GOT3 (cell line): ENCODE data around the gene S100Z.
"Not testable (repeated sequence)": the region's sequence is repeated elsewhere in the genome, so short reads cannot be mapped to it uniquely, and the experiment has no call there.

Source experiments
- DNase-seq: peaks from one replicate; lab custom pipeline; 2025; ENCODE audit warnings: mixed read lengths; lab: John Stamatoyannopoulos, UW

Gene S100Z

DNA sequence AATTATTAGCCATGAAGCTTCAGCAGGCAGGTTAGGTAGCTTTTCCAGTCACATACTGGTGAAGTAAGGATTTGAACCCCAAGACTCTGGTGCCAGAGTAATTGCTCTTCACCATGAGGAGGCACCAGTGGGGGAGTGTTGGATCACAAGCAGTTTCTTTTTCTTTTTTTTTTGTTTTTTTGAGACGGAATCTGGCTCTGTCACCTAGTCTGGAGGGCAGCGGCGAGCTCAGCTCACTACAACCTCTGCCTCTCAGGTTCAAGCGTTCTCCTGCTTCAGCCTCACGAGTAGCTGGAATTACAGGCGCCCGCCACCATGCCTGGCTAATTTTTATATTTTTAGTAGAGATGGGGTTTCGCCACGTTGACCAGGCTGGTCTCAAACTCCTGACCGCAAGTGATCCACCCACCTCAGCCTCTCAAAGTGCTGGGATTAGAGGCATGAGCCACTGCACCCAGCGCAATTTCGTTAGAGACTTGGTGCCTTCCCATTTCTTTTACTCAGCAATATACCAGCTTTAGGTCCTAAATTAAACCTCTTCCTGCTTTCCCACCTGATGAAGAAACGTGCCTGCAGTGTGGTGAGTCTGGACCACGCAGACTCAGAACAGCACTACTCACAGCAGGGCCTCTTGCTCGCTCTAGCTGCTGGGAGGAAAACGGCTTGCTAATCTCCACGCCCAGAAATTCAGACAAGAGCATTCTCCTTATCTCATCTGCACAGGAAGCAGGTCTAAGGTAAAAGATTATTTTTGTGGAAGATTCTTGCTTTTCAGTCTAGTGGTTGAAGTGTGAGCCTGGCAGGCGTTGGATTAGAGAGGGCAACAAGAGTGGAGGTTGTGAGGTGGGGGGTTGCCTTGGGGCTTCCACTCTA lies at the start of gene S100Z:
Gene S100Z, plus strand, starts transcription at position 596 of the 873 bp plus-strand sequence. CDS start 25,346 bp downstream, outside the sequence.
- DNase-seq = no peak

DNA sequence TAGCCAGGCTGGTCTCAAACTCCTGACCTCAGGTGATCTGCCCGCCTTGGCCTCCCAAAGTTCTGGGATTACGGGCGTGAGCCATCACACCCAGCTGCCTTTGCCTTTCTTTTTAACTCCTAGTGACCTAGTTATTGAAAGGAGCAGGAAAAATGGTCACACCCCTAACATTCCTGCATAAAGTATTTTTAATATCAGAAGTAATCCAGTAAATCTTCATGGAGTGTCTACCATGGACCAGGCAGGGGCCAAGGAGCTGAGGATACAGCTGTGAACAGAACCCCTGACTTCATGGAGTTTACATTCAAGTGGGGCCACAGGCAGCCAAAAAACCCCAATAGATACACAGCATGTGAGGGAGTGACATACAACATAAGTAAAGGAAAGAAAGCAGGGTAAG lies 49.2 kb upstream of the S100Z start:
- DNase-seq = no peak

DNA sequence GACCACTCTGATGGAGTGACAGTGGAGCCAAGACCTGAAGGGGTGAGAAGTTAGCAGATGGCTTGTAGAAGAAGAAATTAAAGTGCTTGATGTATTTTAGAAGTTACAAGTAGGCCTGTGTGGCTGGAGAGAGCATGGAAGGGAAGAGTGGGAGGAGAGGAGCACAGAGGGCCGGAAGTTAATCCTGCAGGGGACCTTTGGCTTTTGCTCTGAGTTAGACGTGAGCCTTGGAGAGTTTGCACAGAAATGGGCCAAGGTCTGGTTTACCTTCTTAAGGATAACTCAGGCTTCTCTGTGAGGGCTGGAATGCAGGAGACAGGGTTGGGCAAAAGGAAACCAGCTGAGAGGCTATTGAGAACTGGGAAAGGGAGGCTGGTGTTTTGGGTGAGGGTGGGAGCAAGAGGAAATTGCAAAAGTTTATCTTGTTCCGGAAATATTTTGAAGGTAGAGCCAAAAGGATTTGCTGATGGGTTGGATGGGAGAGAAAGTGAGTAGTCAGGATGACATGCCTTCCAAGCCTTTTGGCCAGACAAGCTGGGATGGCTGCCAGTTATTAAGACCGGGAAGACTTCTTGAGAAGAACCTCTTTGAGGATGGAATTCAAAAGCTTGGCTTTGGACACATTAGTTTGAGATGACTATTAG lies 48.5 kb upstream of the S100Z start:
- no peak for DNase-seq

DNA sequence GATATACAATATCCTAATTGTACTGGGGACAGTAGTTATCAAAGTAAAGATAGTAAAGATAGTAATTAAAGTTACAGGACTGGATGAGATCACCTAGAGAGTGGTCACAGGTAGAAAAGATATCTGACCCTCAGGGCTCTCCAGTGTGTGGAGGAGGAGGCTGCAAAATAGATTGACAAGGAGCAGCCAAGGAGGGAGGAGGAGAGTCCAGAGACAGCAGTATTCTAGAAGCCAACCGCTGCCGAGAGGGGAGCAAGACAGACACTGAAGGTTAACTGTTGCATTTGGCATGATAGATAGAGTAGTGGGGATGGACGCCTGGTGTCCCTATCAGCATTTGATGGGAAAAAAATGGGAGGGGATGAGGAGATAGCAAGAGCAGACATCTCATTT lies 48.0 kb upstream of the S100Z start:
- DNase-seq = no peak

DNA sequence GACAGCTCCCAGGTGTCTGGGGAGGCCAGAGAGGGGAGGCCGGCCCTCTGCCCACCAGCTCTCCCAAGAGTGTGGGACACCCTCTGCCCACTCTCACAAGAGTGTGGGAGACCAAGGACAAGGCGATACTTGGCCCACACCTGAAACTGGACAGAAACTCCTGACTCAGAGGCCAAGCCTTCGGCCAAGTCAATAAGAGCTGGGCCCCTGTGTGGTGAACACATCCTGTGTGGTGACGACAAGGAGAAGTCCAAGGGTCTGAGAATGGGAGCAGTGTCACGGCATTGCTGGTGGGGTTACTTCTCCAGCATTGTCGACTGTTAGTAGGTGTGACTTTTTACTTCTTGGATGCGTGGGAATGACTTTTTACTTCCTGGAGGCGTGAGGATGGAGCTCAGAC lies 45.5 kb upstream of the S100Z start:
- DNase-seq = no peak

DNA sequence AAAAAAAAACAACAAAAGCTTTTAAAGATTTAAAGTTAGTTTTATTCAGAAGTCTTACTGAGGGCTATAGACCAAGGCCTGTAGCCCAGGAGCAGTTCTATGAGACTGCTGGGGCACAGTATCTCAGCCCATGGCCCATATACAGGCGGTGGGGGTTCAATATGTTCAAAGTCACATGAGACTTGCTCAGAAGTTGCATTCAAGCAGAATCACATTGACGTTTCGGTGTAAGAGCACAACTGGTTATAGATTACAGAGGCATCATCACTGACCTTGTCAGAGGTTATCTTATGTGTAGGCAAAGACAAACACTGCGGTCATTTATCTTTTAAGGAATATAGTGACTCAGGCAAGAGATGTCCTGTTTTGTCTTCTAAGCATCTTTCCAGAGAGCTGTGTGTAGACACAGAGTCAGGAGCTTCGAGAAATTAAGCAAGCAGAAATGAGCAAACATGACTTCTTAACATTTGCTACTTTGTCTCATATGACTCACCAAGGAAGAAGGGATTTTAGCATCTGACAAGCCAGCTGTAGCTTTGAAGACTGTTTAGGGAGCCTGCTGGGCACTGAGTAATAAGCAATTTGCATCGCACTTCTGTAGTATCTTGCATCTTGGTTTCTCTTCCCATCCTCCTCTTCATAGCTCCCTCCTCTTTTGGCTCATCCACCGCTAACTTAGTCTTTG lies 43.9 kb upstream of the S100Z start:
- DNase-seq = no peak

DNA sequence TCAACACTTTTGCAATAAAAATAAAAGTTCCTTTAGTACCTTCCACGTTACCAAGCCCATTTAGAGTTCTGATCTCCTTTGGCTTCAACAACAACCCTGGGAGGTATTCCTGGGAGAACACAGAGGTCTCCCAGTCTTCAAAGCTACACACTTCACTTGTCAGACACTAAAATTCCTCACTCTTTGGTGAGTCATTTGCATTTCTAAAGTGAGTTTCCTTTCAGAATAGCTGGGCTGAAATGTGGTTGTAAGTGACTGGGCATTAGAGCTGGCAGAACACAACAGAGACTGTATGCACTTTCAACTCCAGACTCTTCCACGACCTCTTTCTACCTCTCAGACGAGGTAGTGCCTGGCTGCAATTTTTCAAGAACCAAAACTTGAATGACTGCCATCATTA lies 42.5 kb upstream of the S100Z start:
- no peak for DNase-seq

DNA sequence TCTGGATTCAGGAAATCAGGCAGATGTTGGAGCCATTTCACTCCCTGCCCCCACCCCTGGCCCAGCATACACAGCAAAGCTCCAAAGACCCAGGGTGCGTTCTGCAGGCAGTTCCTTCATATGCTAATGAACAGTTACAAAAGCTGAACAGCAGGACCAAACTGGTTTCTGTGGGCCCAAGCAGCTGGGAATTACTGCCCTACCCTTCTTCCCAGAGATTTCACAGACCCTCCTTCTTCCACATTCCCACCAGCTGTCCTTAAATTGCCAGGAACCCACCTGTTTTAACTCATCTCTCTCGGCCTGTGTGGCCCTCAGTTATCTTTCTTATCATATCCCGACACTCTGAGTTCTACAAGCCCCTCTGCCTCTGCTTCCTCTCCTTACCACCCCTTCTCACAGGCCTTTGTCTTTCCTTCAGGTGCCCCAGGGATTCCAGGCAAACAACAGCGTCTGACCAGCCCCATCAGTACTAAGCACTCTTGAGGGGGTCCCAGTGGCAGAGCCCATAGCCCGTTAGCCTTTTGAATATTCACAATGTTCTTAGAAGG lies 41.6 kb upstream of the S100Z start:
- no peak for DNase-seq

DNA sequence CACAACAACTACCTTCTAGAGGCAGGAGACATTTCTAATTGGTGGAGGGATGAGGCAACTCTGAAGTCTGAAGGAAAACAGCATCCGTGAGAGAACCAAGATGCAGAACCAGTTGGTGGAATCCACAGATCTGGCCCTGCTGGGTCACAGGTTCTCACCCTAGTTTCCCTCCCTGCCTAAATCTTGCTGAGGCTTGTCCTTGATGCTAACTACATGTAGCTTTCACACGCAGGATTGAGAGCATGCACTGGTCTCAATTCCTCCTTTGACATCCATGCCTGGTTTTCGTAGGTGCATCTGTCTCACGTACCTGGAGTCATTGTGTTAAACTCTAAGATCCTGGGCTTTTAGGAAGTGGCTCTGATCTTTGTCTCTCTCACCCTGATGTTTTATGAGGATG lies 40.7 kb upstream of the S100Z start:
- DNase-seq = no peak

DNA sequence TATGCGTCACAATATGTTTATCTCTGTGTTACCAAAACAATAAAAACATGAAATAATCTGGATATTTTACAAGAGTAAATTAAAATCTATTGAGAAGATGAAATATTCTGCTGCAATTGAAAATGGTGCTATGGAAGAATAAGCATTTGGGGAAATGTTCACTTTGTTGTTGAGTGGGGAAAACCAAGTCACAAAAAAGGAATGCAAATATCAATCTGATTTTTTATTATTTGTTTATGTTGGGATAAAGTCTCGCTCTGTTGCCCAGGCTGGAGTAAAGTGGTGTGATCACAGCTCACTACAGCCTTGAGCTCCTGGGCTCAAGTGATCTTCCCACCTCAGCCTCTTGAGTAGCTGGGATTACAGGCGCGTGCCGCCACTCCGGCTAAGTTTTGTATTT lies 39.6 kb upstream of the S100Z start:
- no peak for DNase-seq

DNA sequence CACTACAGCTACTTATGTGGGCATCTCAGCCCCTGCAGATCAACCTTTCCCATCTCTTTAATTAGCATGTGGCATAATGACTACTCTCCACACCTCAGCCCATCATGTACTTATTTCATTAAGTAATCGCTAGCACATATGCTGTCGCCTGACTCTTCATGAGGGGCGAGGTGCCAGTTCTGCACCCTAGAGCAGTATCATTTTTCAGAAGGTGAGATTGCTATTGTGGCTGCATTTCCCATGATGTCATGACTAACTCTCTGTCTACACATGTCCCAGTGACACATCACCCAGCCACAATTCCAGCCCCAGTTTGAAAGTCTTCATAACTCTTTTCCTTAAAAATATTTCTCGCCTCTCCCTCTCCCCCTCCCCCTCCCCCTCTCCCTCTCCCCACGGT lies 38.6 kb upstream of the S100Z start:
- no peak for DNase-seq

DNA sequence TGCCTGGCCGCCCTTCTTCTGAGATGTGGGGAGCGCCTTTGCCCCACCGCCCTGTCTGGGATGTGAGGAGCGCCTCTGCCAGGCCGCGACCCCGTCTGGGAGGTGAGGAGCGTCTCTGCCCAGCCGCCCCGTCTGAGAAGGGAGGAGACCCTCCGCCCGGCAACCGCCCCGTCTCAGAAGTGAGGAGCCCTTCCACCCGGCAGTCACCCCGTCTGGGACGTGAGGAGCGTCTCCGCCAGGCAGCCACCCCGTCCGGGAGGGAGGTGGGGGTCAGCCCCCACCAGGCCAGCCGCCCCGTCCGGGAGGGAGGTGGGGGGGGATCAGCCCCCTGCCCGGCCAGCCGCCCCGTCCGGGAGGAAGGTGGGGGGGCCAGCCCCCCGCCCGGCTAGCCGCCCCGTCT lies 37.6 kb upstream of the S100Z start:
- not testable (repeated sequence) for DNase-seq

DNA sequence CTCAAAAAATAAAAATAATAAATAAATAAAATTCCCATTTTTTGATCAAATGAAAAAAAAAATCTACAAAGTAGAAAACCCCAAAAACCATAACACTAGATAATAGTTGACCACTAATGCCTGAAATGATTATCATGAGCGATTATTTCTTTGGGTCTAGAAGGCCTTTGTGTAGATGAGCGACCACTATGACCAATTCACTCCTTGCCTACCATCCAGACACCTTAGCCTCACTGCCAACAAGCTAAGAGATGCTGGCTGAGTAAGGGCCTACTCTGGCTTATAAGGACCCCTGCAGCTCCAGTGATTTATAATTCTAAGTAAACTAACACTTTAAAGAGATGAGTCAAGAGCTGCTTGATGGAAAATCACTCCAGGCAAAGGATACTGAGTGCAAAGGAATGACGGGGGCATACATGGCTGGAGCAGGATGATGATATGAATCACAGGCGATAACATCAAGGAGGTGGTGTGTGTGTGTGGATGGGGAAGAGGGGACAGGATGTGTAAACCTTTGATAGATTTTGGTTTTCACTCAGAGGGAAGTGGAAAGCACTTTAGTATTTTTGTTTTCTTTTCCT lies 35.7 kb upstream of the S100Z start:
- DNase-seq = no peak

DNA sequence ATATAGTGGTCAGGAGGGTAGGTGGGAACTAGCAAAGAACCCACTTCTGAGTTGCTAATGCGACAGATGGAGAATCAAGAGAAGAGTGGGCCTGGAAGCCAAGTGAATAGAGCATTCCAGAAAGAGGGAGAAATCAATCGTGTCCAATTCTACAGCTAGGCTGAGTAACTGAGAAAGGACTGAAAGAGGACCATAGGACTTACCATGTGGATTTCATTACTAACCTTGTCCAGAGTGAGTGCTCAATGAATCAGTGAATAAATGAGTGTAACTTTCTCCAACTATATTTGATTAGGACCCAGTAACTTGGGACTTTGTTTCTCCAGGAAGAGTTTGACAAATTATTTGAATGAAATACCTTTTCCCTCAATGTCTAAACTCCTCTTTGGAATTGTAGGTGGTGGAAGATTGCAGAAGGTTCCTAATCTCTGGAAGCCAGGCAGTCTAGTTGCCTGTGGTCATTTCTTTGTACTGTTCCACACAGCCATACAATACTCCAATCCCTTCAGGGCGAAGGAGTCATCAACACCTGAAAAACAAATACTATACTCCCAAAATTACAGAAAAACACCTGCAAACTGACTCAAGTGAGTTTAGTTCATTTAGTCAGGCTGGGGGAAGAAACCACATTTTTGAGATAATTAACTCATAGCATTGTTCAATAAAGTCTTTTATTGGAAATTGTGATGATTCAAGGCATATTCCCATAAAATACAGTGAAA lies 33.5 kb upstream of the S100Z start:
- no peak for DNase-seq

DNA sequence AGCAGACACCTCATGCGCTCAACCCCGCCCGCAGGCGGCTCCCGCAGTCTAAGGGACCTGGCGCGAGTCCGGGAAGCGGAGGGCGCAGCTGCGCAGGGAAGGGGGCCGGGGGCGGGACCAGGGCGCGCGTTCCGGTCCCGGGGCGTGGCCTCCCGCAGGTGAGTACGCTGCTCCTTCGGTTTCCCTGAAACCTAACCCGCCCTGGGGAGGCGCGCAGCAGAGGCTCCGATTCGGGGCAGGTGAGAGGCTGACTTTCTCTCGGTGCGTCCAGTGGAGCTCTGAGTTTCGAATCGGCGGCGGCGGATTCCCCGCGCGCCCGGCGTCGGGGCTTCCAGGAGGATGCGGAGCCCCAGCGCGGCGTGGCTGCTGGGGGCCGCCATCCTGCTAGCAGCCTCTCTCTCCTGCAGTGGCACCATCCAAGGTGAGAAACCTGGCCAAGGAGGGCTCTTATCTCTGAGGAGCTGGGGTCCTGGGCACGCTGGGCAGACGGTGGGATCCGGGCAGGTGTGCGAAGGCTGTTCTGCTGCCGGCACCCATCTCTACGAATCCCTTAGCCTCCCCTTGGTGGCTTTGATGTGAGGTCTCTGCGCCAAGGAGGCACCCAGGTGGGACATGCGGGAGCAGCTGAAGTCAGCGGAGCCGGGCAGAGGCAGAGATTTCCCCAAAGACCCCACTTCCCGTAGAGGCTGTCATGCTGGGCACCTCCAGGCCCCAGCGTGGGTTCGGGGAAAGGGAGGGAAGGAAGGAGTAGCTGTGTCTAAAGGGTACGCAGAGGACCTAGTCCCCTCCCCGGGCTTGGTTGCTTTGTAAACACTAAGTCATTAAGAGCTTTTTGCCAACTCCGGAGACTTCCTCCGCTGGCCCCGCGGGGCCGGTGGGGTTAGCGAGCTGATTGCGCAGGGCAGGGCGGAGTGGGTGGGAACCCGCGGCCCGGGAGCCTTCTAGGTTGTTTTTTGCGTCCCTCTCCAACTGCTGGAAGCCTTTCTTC lies 30.7 kb upstream of the S100Z start, which contains the start of gene F2RL1:
Gene F2RL1, plus strand, starts transcription at position 187 of the 988 bp plus-strand sequence. Its CDS starts 153 bp downstream, at position 340.
- DNase-seq = no peak

DNA sequence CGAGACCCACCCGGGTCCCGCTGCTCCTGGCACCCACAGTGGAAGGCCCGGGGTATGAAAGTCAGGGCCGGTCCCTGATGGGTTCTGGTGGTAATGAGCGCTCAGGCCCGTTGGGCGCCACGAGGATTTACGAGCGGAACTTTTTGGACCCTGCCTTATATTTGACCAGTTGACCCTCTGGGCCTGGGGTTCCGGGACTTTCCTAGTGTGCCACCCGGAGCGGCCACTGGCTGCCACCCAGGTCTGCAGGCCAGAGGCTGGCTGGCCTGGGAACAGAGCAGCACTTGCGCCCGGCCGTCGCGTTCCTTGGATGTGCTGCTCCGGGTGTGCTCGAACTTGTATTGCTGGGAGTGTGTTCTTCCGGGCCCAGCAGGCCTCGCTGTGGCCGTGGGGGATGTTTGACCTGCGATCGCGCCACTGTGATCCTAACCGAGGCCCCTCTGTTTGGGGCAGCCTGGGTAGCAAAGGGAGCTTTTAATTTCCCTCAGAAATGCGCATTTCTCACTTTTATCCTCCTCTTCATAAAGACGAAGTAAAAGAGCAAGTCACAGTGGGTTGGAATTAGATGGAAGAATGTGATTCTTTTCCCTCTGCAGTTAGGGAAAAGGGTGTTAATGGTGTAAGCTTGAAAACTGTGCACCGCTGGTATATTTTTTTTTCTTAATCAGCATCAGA lies 29.8 kb upstream of the S100Z start:
- no peak for DNase-seq

DNA sequence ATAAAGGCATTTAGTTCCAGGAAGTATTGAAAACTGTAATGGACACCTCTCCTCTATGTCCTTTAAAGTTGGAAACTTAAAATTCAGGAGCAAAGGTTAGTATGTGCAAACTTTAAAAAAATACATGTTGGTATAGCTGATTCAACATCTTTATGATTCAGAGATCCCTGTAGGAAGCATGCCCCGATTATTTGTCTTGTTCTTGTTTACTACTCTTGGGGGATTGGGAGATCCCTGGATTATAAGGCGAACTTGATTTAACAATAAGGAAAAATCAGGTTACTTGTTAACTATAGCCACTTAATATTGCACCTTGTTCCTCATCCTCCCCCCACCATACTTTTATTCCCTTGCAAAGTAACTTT lies 29.3 kb upstream of the S100Z start:
- DNase-seq = no peak

DNA sequence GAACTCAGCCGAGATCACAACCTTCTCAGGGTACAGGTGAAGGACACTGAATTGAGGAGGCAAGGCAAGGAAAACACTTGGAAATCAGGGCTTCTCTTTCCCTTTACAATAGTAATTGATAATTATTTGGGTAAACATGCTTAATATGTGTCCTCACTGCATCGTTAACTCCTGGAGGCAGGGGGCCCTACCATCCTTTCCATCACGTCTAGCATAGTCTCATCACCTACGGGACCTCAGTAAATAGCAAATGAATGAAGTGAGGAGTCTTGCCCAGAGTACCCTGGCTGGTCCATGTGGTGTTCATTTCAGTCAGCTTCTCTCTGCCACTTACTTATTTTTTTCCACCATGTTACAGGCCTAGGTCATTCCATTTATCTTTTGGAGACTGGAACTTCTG lies 28.7 kb upstream of the S100Z start:
- no peak for DNase-seq

DNA sequence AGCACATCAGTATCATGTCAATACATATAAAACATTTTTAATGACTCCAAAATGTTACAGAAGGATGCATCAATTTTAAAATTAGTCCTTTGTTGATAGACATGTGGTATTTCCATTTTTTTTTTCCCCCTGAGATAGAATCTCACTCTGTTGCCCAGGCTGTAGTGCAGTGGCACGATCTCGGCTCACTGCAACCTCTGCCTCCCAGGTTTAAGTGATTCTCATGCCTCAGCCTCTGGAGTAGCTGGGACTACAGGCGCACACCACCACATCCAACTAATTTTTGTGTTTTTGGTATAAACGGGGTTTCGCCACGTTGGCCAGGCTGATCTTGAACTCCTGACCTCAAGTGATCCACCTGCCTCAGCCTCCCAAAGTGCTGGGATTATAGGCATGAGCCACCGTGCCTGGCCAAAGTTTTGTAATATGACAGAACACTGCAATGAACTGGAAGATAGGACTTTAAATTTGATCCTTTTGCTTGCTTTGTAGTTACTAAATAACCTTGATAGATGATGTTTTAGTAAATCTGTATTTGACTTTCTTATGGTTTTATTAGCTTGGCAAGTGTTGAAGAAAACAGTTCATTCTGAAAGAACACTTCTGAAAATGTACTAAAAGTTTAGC lies 27.6 kb upstream of the S100Z start:
- DNase-seq = not testable (repeated sequence)
